Thyroid gland (tissue), 4 donors: Measurements from ENCODE around the gene FAM25C.
"Not testable (repeated sequence)": the region's sequence is repeated elsewhere in the genome, so short reads cannot be mapped to it uniquely, and the experiment has no call there.

Experiments used
- POLR2A ChIP-seq, 2 donors: fragments of 450-650 bp; IDR thresholded peaks; one replicate each; pipeline ENCODE4 v1.6.1; 2017; ENCODE audit warnings: antibody characterized with exemption in 2 of 2, mild to moderate bottlenecking in 2 of 2, moderate library complexity in 1 of 2
- TF ChIP-seq, protein P1 (sequence below), 6 experiments: fragments of 200-600 bp in 3 of 6; fragments of 450-650 bp in 3 of 6; sonication (generic) in 3 of 6; IDR thresholded peaks; one replicate each; pipeline ENCODE4 v1.5.1; 2016 to 2019; ENCODE audit warnings: antibody characterized with exemption in 6 of 6, mild to moderate bottlenecking in 2 of 6, inconsistent platforms in 1 of 6, moderate library complexity in 1 of 6

DNA sequence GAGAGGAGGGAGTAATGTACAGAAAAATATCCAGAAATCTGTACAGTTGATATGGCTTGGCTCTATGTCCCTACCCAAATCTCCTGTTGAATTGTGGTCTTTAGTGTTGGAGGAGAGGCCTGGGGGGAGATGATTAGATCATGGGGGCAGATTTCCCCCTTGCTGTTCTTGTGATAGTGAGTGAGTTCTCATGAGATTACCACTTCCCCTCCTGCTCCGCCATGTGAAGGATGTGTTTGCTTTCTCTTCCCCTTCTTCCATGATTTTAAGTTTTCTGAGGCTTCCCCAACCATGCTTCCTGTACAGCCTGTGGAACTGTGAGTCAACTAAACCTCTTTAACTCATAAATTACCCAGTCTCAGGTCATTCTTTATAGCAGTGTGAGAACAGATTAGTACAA, 52.2 kb downstream of the FAM25C start:
- TF ChIP-seq POLR2A (IDR thresholded peaks at IDR 0.05) = not testable (repeated sequence)
- TF ChIP-seq, protein P1, sequence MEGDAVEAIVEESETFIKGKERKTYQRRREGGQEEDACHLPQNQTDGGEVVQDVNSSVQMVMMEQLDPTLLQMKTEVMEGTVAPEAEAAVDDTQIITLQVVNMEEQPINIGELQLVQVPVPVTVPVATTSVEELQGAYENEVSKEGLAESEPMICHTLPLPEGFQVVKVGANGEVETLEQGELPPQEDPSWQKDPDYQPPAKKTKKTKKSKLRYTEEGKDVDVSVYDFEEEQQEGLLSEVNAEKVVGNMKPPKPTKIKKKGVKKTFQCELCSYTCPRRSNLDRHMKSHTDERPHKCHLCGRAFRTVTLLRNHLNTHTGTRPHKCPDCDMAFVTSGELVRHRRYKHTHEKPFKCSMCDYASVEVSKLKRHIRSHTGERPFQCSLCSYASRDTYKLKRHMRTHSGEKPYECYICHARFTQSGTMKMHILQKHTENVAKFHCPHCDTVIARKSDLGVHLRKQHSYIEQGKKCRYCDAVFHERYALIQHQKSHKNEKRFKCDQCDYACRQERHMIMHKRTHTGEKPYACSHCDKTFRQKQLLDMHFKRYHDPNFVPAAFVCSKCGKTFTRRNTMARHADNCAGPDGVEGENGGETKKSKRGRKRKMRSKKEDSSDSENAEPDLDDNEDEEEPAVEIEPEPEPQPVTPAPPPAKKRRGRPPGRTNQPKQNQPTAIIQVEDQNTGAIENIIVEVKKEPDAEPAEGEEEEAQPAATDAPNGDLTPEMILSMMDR (IDR thresholded peaks at IDR 0.05) = not testable (repeated sequence)
